ENCODE measurements around the gene GDAP2.
"Not testable (repeated sequence)": the region's sequence is repeated elsewhere in the genome, so short reads cannot be mapped to it uniquely, and the experiment has no call there.

The GDAP2 gene

DNA sequence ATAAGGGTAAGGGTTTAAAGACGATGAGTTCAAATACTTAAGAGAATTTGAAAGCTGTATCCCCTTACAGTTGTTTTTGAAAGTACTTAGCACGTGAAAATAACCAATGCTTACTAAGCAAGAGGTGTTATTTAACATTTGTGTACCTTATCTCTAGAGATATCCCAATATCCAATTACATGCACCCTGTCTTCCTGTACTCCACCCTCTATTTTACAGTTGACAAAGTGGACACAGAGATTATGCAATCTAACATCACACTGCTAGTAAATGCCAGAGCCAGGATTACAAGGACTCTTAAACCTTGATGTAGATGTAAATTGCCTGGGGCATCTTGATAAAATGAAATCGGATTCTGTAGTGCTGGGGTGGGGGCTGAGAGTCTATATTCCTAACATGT, 72.0 kb downstream of the GDAP2 start:
- DNase-seq (ENCODE audit: low read depth): no peak
- H3K4me3 ChIP-seq (ENCODE audit: low read depth, low read length): no peak overlapping the region
- in situ Hi-C loops (cut with HindIII; ENCODE audit: low sequenced_read_pairs): no loop called here
- TF ChIP-seq, protein P1, sequence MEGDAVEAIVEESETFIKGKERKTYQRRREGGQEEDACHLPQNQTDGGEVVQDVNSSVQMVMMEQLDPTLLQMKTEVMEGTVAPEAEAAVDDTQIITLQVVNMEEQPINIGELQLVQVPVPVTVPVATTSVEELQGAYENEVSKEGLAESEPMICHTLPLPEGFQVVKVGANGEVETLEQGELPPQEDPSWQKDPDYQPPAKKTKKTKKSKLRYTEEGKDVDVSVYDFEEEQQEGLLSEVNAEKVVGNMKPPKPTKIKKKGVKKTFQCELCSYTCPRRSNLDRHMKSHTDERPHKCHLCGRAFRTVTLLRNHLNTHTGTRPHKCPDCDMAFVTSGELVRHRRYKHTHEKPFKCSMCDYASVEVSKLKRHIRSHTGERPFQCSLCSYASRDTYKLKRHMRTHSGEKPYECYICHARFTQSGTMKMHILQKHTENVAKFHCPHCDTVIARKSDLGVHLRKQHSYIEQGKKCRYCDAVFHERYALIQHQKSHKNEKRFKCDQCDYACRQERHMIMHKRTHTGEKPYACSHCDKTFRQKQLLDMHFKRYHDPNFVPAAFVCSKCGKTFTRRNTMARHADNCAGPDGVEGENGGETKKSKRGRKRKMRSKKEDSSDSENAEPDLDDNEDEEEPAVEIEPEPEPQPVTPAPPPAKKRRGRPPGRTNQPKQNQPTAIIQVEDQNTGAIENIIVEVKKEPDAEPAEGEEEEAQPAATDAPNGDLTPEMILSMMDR (IDR thresholded peaks at IDR 0.05; ENCODE audit: low read depth, low read length, missing control alignments): no peak

GRCh38 chr1:117852853-117853553, 76.4 kb downstream of the GDAP2 start:
- TF ChIP-seq, protein P1 (IDR thresholded peaks at IDR 0.05; ENCODE audit: low read depth, low read length, missing control alignments): no peak
- no peak overlapping the region for H3K4me3 ChIP-seq (ENCODE audit: low read depth, low read length)
- DNase-seq (ENCODE audit: low read depth): no peak
- in situ Hi-C loops (cut with HindIII; ENCODE audit: low sequenced_read_pairs): no loop called here

DNA sequence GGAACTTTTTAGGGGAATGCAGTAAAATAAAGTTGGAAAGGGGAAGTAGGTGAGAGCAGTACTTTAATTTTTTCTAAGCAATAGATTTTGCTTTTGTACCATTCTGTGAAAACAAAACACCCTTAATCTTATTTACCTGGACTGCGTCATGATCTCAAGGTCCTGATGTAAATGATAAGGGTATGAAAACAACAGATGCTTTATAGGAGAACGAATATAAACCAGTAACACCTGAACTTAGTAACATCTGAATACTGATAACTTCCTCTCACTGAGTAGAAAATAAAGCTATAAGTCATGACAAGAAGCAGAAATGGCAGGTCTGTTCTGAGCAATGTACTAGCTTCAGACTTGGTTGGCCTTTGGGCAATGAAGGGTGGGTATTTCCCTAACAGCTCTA, 77.7 kb downstream of the GDAP2 start:
- in situ Hi-C loops (cut with HindIII; ENCODE audit: low sequenced_read_pairs): no loop called here

DNA sequence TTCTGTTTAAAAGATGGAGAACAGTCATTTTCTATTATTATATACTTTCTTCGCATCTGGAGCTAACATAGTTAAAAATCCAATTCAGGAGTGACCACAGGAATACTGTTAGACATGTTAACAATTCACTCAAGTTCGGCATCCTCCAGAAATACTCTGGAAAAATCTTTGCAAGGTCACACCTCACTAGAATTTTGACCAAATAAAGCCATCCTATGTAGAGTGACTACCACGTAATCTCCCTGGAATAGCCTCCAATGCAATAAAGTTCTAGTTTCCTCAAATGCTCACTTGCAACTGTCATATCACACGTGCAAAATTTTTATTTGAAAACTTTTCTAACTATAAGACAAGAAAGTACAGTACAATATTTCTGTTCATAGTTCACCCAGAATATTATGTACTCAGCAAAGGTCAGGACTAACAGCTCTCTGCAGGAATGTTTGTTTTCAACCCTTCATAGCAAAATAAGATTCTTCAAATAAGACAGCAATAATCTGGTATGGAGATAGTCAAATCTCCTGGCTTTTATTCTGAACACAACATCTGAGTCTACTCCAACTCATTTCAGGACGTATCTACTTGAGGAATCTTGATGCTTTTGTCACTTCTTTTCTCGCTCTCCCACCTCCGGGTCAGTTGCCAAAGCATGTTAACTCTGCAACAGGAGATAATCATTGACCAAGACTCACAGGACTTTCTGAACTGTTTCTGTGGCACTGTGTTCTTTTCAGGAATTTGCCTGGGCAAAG, 82.6 kb downstream of the GDAP2 start:
- DNase-seq (ENCODE audit: low read depth): no peak
- in situ Hi-C loops (cut with HindIII; ENCODE audit: low sequenced_read_pairs): no loop called here
- no peak overlapping the region for H3K4me3 ChIP-seq (ENCODE audit: low read depth, low read length)
- TF ChIP-seq, protein P1 (IDR thresholded peaks at IDR 0.05; ENCODE audit: low read depth, low read length, missing control alignments): no peak

More for the DNA sequence above, 77.7 kb downstream of the GDAP2 start:
- TF ChIP-seq, protein P1 (IDR thresholded peaks at IDR 0.05; ENCODE audit: low read depth, low read length, missing control alignments): no peak
- H3K4me3 ChIP-seq (ENCODE audit: low read depth, low read length): no peak overlapping the region
- no peak for DNase-seq (ENCODE audit: low read depth)

GRCh38 chr1:117844478-117844877, 84.9 kb downstream of the GDAP2 start:
- in situ Hi-C loops (cut with HindIII; ENCODE audit: low sequenced_read_pairs); DNase-seq (ENCODE audit: low read depth); H3K4me3 ChIP-seq (ENCODE audit: low read depth, low read length): not testable (repeated sequence)

- TF ChIP-seq, protein P1 (IDR thresholded peaks at IDR 0.05; ENCODE audit: low read depth, low read length, missing control alignments): no peak
- no peak overlapping the region for H3K4me3 ChIP-seq (ENCODE audit: low read depth, low read length)
- DNase-seq (ENCODE audit: low read depth): no peak
- in situ Hi-C loops (cut with HindIII; ENCODE audit: low sequenced_read_pairs): no loop called here
These were observed 85.6 kb downstream of the GDAP2 start for GRCh38 chr1:117843791-117844190.

Measured in astrocyte of the cerebellum (primary cell).